Effector memory CD4-positive, alpha-beta T cell (primary cell): ENCODE results near the gene SNAP25.

ENCODE experiments used
- DNase-seq, 3 donors: peaks; one replicate each; pipeline ENCODE4 v3.0.0-alpha.2; 2020
- H3K27ac ChIP-seq: 2 replicates; pipeline ENCODE4 v1.7.0; 2013; ENCODE audit warnings: mild to moderate bottlenecking, low read length, moderate library complexity; ENCODE audit not compliant: insufficient read depth, poor library complexity, severe bottlenecking
- H3K27me3 ChIP-seq: replicated peaks from 2 replicates; pipeline ENCODE4 v1.7.0; 2013; ENCODE audit warnings: mild to moderate bottlenecking, low read length; ENCODE audit not compliant: insufficient read depth, control insufficient read depth, poor library complexity, severe bottlenecking
- H3K36me3 ChIP-seq: 2 replicates; pipeline ENCODE4 v1.7.0; 2013; ENCODE audit warnings: mild to moderate bottlenecking, low read length, moderate library complexity; ENCODE audit not compliant: control insufficient read depth, insufficient read depth
- H3K4me1 ChIP-seq: 2 replicates; pipeline ENCODE4 v1.7.0; 2013; ENCODE audit warnings: low read length, mild to moderate bottlenecking; ENCODE audit not compliant: control insufficient read depth, insufficient read depth, poor library complexity, severe bottlenecking
- H3K4me3 ChIP-seq: 2 replicates; pipeline ENCODE4 v1.7.0; 2013; ENCODE audit warnings: low read length, low read depth, mild to moderate bottlenecking; ENCODE audit not compliant: insufficient read depth, poor library complexity, severe bottlenecking
- H3K9me3 ChIP-seq: 2 replicates; pipeline ENCODE4 v1.7.0; 2013; ENCODE audit warnings: mild to moderate bottlenecking, low read length, moderate library complexity; ENCODE audit not compliant: control insufficient read depth

SNAP25 gene

DNA sequence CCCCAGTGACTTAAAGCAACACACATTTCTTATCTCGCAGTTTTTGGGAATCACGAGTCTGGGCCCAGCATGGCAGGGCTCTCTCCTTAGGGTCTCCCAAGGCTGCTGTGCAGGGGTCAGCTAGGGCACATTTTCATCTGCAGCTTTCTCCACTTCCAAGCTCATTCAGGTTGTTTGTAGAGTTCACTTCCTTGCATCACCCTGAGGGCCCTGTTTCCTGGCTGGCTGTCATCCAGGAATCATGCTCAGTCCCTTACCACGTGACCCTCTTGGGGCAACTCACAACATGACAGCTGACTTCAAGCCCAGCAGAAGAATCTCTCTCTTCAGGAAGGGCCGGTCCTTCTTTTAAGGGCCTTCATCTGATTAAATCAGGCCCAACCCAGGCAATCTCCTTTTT, 21.3 kb downstream of the SNAP25 start:
- no peak for DNase-seq
- H3K27me3 ChIP-seq, result peaks cover 4% of the 10 kb centered on the region
- no peaks in the 10 kb centered on the region for H3K9me3 ChIP-seq
- H3K27ac ChIP-seq, result no peak overlapping the region
- H3K36me3 ChIP-seq, result no peaks in the 10 kb centered on the region
- H3K4me3 ChIP-seq, result no peak overlapping the region
- no peaks in the 10 kb centered on the region for H3K4me1 ChIP-seq

- peaks cover 4% of the 10 kb centered on the region for H3K27me3 ChIP-seq
- H3K4me1 ChIP-seq, result no peaks in the 10 kb centered on the region
- H3K4me3 ChIP-seq, result no peak overlapping the region
- H3K36me3 ChIP-seq, result no peaks in the 10 kb centered on the region
- no peak for DNase-seq
- no peak overlapping the region for H3K27ac ChIP-seq
- no peaks in the 10 kb centered on the region for H3K9me3 ChIP-seq
These were observed 22.0 kb downstream of the SNAP25 start for GRCh38 chr20:10240655-10241054.

DNA sequence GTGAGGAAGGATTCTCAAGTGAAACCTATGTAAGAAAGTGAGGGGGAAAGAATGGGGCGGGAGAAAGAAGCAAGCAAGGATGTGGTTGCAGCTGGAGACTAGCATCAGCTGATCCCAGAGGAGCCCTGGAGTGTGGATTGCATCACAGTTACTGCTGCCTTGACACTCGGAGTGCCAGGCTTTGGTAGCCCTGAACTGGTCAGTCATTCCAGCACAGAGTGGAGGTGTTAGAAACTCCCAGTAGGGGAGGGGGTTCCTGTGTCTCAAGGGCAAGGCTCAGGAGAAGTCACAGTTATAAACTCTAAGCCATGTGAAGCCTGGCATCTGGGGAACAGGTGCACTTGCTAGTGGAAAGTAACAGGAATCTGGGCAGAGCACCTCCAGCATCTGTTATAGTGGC, 23.5 kb downstream of the SNAP25 start:
- no peak overlapping the region for H3K4me3 ChIP-seq
- H3K9me3 ChIP-seq, result no peaks in the 10 kb centered on the region
- DNase-seq, result no peak
- no peaks in the 10 kb centered on the region for H3K4me1 ChIP-seq
- H3K36me3 ChIP-seq, result no peaks in the 10 kb centered on the region
- H3K27me3 ChIP-seq, result no peaks in the 10 kb centered on the region
- H3K27ac ChIP-seq, result no peak overlapping the region

GRCh38 chr20:10247440-10247839, 28.8 kb downstream of the SNAP25 start:
- Histone ChIP-seq H3K27ac (no peak overlapping the region), H3K36me3 (no peaks in the 10 kb centered on the region), H3K9me3 (no peaks in the 10 kb centered on the region), H3K4me1 (no peaks in the 10 kb centered on the region), H3K27me3 (no peaks in the 10 kb centered on the region), H3K4me3 (no peak overlapping the region)
- DNase-seq, result no peak

- no peaks in the 10 kb centered on the region for H3K9me3 ChIP-seq
- H3K4me1 ChIP-seq, result no peaks in the 10 kb centered on the region
- no peaks in the 10 kb centered on the region for H3K27me3 ChIP-seq
- H3K27ac ChIP-seq, result no peak overlapping the region
- no peaks in the 10 kb centered on the region for H3K36me3 ChIP-seq
- no peak overlapping the region for H3K4me3 ChIP-seq
- DNase-seq, result no peak
These were observed 30.6 kb downstream of the SNAP25 start for GRCh38 chr20:10249048-10249770.

- no peaks in the 10 kb centered on the region for H3K27me3 ChIP-seq
- H3K4me1 ChIP-seq, result no peaks in the 10 kb centered on the region
- H3K36me3 ChIP-seq, result no peaks in the 10 kb centered on the region
- no peaks in the 10 kb centered on the region for H3K9me3 ChIP-seq
- no peak overlapping the region for H3K4me3 ChIP-seq
- no peak for DNase-seq
- no peak overlapping the region for H3K27ac ChIP-seq
These were observed 31.2 kb downstream of the SNAP25 start for GRCh38 chr20:10249822-10250221.

GRCh38 chr20:10250902-10251301, 32.3 kb downstream of the SNAP25 start:
- Histone ChIP-seq H3K4me1 (no peaks in the 10 kb centered on the region), H3K36me3 (no peaks in the 10 kb centered on the region), H3K9me3 (no peaks in the 10 kb centered on the region), H3K27me3 (no peaks in the 10 kb centered on the region), H3K4me3 (no peak overlapping the region), H3K27ac (no peak overlapping the region)
- DNase-seq, result no peak

GRCh38 chr20:10253780-10254179, 35.1 kb downstream of the SNAP25 start:
- no peaks in the 10 kb centered on the region for H3K27me3 ChIP-seq
- DNase-seq, result no peak
- no peaks in the 10 kb centered on the region for H3K4me1 ChIP-seq
- no peak overlapping the region for H3K4me3 ChIP-seq
- H3K36me3 ChIP-seq, result no peaks in the 10 kb centered on the region
- no peaks in the 10 kb centered on the region for H3K9me3 ChIP-seq
- H3K27ac ChIP-seq, result no peak overlapping the region

GRCh38 chr20:10255846-10256245, 37.2 kb downstream of the SNAP25 start:
- Histone ChIP-seq H3K27me3 (no peaks in the 10 kb centered on the region), H3K4me3 (no peak overlapping the region), H3K9me3 (no peaks in the 10 kb centered on the region), H3K4me1 (no peaks in the 10 kb centered on the region), H3K27ac (no peak overlapping the region), H3K36me3 (no peaks in the 10 kb centered on the region)
- no peak for DNase-seq

DNA sequence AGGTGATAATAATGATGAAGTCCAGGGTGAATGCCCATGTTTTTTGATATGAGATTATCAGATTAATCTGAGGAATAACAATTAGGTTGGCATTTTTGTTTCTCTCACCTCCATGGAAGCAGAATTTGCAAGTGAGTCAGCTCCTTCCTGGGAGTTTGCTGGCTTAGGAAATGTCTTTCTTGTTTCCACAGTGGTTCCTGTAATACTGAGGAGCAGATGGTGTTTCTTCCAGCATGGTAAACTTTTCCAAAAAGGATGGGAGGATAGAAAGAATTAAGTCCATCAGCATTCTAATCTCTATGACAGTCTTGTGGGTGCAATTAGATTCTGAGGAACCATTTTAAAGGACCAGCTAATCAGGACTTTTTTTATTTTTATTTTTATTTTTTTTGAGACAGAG, 40.5 kb downstream of the SNAP25 start:
- no peaks in the 10 kb centered on the region for H3K36me3 ChIP-seq
- H3K27me3 ChIP-seq, result no peaks in the 10 kb centered on the region
- H3K9me3 ChIP-seq, result no peaks in the 10 kb centered on the region
- H3K27ac ChIP-seq, result no peak overlapping the region
- no peaks in the 10 kb centered on the region for H3K4me1 ChIP-seq
- no peak for DNase-seq
- no peak overlapping the region for H3K4me3 ChIP-seq
